ENCODE data around the gene MPIG6B. TPM values are rescaled to one million over a fixed set of nuclear protein-coding genes. Genes with fewer than 3 reads are reported as not detected.
"Not testable (repeated sequence)": the region's sequence is repeated elsewhere in the genome, so short reads cannot be mapped to it uniquely, and the experiment has no call there.

The MPIG6B gene
- total RNA-seq, 1 donor from 2014 or later = not detected

DNA sequence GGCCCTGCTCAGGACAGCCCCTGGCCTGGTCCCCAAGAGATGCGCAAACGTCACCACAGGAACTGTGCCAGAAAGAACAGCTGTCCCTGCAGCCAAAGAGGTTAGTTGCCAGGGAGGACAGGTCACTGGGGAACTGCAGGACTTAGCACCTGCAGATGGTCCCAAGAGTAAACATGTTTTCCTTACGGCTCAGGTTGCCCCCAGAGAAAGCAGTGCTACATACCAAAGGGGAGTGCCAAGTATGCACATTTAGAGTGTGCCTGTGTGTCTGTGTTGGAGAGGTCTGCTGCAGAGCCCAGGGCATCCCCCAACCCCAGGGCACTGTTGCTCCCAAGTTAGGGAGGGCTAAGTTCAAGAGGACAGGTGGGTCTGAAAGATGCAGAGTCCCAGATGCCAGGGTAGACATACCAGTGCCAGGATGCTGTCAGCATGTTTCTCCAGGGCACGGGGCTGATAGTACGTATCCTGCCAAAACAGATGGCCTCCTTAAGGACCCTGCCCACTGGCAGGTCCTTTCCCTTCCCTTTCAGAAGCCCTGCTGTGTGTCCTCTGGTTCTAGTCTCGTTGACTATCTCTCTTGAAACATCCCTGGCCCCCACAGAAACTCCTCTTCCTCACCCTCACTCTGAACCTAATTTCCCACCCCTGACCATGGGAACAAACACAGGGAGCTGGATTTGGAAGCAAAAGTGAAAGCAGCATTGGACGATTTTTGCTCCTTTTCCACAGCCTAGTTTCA lies 21.3 kb upstream of the MPIG6B start:
- peak; percentile 84 for DNase-seq

DNA sequence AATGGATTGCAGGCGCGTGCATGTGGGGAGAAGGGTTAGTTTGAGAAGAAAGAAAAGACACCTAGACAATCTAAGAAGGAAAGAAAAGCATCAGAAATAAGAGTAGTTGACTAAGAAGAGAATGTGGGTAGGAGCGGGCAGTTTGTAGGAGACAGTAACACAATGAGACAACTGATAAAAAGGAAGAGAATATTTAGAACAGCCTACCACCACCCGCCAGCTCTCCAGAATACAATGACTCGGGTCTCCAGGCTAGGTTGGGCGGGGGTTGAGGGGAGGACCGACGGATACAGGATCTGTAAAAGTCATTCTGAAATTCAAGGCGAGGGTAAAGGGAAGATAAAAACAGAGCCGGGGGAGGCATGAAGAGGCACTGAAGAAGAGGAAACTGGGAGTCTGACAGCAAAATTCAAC lies 20.8 kb upstream of the MPIG6B start:
- DNase-seq = peak; percentile 25

DNA sequence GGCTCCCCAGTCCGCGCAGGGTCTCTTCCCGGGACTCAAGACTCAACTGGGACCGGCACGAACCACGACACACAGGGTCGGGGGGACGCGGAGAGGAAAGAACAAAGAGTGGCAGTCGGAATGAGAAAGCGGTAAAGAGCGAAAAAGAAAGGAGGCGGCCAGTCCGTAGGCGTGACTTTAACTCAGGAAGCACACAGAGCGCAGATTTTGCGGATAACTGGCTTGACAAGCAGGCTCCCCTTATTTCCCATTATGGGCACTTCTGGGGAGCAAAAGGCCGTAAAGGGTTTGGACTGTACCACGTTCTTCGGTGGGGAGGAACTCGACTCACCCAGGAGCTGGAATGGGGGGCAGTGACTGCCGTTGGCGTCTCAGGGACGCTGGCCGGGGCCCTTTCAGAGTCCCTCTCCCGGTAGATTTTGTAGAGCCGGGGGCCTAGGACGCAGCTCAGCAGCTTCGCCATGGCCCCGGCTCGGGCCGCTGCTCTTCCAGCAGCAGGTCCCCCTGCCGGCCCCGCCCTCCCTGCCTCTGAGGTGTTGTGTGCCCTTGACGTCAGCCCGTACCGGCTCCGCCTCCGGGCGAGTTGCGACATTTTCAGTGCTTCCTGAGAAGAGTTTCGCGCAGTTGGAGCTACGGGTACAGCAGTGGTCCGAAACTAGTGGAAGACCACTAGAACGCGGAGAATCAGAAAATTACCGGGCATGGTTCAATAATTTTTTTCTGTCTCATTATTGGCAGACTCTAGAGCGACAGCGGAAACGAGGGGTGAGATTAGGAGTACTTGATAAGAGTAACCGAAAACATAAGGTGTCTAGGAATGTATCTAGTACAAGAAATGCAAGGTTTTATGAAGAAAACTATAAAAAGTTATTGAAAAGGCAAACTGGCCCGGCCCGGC lies 20.1 kb upstream of the MPIG6B start, which contains the start of gene ABHD16A:
TSS of gene ABHD16A (minus strand) at position 506 of the 898 bp plus-strand sequence. CDS start at position 463, 43 bp downstream.
- DNase-seq = peak; percentile 100

DNA sequence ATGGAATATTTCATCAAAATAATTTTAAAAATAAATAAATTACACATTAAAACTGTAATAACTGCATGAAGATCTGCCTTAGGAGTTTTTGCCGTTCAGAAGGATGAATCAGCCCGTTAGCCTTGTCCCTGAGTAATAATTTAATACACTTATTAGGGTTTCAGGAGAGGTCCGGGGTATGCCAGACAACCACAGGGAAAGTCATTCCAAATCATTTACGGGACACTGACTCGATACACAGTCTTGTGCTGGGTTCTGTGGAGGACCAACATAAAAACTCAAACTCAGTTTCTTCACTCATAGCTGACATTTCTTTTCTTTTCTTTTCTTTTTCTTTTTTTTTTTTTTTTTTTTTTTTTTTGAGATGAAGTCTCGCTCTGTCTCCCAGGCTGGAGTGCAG lies 17.2 kb upstream of the MPIG6B start:
- no peak for DNase-seq

DNA sequence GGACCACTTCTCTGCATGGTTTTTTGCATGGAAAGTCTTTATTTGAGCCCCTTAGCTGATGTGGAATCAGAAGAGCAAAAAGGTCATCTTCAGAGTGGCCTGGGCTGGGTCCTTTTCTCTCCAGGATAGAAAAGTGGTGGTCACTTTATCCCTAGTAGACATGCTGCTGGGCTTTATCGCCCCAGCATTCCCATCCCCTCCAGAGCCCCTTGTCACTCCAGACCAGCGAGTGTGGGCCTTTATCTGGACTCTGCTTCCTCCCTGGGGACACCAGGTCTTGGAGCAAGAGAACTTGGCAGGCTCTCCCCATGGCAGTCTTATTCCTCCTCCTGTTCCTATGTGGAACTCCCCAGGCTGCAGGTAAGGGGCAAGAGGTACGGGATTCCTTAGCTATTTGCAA lies 16.6 kb upstream of the MPIG6B start, which contains the start of gene LY6G6F:
TSS of gene LY6G6F (plus strand) at position 268 of the 400 bp plus-strand sequence. CDS start at position 309, 41 bp downstream.
- DNase-seq = no peak

DNA sequence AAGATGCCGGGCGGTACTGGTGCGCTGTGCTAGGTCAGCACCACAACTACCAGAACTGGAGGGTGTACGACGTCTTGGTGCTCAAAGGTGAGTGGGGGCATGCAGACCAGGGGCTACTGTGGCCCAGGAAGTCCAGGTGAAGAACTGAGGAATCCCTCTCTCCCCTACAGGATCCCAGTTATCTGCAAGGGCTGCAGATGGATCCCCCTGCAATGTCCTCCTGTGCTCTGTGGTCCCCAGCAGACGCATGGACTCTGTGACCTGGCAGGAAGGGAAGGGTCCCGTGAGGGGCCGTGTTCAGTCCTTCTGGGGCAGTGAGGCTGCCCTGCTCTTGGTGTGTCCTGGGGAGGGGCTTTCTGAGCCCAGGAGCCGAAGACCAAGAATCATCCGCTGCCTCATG lies 15.5 kb upstream of the MPIG6B start:
- DNase-seq = no peak

DNA sequence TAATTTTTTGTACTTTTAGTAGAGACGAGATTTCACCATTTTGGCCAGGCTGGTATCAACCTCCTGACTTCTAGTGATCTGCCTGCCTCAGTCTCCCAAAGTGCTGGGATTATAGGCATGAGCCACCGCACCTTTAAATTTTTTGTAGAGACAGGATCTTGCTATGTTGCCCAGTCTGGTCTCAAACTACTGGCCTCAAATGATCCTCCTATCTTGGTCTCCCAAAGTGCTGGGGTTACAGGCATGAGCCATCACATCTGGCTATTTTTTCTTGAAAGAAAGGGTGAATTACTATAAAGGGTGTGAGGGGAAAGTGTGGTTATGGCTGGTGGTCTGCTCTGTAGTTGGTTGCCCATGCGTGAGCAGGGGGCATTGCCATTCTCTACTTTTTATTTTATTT lies 14.9 kb upstream of the MPIG6B start:
- no peak for DNase-seq

DNA sequence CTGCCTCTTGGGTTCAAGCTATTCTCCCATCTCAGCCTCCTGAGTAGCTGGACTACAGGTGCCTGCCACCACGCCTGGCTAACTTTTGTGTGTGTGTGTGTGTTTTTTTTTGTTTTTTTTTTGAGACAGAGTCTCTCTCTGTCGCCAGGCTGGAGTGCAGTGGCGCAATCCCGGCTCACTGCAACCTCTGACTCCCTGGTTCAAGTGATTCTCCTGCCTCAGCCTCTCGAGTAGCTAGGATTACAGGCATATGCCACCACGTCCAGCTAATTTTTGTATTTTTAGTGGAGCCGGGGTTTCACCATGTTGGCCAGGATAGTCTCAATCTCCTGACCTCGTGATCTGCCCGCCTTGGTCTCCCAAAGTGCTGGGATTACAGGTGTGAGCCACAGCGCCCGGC lies 14.0 kb upstream of the MPIG6B start:
- DNase-seq = not testable (repeated sequence)

DNA sequence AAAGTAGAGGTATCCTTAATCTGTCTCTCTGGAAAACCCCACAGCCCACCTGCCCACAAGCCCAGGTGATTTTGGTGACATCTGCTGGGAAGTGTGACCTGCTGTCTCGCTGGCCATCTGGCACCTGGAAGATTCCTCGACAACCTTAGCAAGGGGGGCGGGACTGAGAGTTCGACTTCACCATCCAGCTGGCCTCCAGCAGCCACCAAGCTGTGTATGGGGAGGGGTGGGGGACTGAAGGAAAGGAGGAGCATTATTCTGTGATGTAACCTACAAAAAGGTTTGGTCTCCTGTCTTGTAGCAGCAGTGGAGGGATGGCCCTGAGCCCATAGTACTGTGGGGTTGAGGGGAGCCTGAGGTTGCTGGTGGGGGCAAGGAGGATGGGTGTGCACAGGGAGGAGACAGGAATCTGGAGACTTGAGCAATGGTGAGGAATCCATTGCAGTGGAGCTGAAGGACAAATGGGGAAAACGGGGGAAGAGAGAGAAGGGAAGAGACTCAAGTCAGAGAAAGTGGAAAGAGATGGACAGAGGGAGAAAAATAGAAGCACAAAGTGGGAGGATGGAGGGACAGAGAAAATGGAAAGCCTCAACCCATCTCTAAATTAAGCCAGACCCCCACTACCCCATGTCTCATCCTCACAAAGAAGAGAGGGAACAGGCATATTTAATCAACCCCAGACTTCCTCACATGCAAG lies 12.5 kb upstream of the MPIG6B start:
- DNase-seq = no peak

DNA sequence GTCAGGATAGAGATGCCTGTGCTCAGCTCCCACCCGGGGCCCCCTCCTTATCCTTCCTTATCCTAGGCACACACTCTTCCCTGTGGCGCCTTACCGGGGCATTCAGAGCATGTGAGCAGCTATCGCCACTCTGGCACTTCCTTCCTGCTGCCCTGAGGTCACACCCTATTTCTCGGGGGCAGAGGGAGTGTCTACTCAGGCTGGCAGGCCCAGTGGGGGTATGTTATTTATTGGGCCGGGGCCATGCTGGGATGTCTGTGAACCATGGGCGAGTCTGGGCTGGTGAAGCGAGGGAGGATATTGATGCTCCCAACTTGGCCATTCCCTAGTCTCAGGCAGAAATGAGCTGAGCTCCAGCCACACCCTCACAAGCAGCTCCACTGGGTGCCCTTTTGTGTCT lies 11.9 kb upstream of the MPIG6B start:
- no peak for DNase-seq

DNA sequence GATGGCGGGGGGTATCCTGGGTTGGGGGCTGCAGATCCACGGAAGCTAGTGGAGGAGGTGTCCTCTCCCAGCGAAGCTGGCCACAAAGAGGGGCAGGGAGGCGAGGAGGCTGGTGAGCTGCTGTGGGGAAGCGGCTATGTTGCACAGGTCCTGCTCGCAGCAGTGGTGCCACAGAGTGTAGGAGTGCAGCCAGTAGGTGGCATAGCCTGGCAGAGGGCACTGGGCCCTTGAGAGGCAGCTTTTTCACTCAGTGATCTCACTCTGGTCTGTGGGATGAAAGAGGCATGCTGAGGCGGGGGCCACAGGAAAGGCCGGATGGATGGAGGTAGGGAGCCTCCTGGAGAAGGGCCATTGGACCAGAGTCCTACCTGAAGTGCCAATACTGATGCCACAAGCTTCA lies 10.9 kb upstream of the MPIG6B start:
- DNase-seq = no peak

DNA sequence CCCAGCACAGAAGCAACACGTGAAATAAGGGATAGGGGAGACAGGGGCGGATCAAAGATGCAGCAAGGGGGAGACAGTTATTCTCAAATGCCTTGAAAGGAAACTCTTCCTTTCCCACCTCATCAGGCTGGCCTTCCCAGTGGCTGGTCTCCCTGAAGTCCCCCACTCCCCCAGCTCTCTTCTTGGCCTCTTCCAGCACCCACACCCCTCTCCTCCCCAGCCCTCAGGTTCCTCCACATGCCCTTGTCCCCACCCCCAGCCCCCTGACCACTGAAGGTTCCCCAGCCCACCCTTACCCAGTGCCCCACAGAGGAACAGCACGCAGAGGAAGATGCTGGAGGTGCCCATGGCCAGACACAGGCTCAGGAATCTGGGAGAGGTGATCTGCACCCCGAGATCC lies 9.7 kb upstream of the MPIG6B start:
- no peak for DNase-seq

DNA sequence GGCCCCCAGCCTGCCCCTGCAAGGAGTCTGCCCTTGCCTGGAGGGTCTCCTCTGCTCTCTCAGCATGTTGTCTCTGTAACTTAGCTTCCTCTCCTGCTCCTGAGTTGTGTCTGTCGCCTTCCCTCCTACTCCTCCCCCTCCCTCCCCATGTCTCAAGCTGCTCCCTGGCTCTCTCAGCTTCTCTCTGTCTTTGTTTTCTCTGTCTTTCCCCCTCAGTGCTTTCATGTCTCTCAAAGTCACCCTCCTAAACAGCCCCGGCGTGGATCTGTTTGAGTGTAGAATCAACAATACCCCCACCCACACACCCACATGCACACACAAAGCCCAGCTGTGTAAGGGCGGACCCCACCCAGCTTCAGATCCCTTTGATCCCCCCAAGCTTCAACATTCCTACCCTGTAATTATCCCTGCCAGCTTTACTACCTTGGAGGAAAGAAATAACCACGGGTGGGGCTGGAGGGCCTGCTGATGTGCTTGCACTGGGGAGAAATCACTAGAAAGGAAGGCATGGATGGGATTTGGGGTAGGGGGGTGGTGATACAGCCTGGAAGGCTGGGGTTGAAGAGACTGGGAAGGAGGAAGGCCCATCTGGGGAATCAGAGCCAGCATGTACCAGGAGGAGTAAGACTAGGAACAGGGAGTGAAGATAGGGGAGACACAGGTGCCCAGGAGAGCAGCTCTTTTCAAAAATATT lies 9.0 kb upstream of the MPIG6B start:
- DNase-seq = no peak

DNA sequence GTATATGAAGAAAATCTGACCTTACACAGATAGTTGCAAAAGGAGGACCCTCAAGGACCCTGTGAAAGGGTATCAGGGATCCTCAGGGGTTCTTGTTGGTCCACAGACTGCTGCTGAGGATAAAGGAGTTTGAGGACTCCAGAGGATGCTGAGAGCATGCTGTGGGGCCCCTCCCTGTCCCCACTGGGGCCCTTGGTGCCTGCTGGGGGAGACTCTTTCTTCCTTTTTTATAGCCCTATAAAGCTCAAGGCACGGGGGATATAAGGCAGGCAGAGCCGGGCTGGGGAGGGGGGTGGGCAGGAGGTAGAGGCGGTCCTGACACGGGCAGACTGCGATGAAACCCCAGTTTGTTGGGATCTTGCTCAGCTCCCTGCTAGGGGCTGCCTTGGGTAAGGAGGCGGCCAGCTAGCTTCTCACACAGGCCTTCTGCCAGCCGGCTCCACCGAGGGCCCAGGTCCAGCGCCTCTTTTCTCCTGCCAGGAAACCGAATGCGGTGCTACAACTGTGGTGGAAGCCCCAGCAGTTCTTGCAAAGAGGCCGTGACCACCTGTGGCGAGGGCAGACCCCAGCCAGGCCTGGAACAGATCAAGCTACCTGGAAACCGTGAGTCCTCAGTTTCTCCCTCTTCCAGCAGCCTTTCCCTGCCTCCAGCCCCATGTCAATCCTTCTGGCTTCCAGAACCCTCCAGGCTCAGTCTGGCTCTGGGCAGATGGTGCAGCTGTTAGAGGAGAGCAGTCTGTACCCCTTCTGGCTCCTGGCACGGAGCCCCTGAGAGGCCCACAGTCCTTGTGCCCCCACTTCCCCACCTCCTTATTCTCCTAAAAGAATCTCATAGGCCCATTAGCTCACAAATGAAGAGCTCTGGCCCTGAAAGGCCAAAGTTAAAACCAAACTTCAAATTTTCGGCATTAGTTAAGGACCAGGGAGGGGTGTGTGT lies 7.9 kb upstream of the MPIG6B start, which contains the start of gene LY6G6D:
TSS of gene LY6G6D (plus strand) at position 327 of the 937 bp plus-strand sequence. CDS start at position 335, 8 bp downstream.
- peak; percentile 83 for DNase-seq

DNA sequence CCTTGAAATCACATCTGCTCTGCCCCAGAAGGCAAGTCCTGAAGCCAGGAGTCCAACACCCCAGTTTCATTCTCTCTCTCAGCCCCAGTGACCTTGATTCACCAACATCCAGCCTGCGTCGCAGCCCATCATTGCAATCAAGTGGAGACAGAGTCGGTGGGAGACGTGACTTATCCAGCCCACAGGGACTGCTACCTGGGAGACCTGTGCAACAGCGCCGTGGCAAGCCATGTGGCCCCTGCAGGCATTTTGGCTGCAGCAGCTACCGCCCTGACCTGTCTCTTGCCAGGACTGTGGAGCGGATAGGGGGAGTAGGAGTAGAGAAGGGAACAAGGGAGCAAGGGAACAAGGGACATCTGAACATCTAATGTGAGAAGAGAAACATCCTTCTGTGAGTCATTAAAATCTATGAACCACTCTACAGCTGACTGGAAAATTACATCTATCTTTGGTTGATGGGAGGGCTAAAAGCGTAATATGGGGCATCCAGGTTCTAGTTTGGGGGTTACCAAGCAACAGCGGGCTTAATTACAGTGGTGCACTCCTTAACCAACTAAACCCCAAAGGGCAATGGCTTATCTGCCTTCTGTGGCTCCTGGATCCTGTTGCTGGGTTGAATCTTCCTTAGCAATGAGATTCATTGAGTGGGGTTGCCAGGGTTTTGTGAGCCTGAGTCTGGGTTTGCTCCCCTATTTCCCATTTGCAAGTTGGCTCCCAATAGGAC lies 5.5 kb upstream of the MPIG6B start:
- no peak for DNase-seq

DNA sequence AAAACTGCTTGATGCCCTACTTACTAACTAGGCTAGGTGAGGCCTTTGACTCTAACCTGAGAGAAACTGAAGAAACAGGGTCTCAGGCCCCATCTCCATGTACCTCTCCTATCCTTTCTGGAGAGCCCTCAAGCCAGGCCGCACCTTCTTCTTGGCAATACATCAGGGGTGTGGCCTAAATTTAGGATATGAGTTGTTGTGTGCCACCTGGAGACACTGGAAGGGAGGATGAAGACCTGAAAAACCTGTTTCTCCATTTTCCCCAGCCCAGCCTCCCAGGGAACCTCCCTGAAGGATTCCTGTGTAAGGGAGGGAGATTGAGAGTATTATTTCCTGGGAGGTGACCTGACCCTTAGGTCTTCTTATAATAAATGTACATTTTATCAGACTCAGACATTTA lies 4.9 kb upstream of the MPIG6B start:
- peak; percentile 61 for DNase-seq

DNA sequence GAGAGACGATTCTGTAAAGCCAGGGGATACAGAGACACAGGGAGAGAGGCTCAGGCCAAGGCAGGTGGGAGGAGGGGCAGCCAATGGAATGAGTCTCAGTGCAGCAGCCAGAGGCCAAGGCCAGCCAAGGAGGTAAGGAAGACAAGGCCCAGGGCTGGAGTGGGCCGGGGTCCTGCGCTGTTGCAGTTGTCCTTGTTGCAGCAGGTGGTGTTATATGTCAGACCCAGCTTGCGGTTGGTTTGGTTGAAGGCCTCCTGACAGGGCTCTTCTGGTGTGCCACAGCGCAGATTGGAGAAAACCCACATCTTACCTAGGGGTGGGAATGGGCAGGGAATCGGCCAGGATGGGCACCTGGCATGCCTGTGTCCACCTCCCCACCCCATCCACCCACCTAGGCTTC lies 4.2 kb upstream of the MPIG6B start:
- no peak for DNase-seq

DNA sequence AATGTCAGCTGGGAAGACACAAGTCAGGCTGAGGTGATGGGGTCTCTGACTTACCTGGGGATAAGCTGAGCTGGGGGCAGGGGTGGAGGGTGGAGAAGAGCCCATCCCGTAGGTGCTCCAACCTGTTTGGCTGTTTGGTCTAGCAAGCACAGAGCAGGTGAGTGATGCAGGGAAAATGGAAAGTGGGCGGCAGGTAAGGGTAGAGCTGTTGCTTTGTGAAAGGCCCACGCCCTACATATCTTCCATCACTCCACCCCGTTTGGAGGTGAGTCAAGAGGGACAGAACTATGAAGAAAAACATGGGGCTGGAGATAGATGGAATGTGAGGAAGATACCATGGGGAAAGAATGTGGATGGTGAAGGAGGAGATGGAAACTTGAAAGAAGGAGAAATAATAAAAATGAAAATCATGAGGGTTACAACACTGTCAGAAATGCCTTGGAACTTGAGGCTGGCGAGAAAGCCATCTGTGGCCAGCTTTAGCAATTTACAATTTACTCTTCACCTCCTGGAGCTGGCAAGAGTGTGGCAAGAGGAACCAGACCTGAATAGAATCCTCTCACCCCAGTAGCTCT lies 2.9 kb upstream of the MPIG6B start:
- no peak for DNase-seq

DNA sequence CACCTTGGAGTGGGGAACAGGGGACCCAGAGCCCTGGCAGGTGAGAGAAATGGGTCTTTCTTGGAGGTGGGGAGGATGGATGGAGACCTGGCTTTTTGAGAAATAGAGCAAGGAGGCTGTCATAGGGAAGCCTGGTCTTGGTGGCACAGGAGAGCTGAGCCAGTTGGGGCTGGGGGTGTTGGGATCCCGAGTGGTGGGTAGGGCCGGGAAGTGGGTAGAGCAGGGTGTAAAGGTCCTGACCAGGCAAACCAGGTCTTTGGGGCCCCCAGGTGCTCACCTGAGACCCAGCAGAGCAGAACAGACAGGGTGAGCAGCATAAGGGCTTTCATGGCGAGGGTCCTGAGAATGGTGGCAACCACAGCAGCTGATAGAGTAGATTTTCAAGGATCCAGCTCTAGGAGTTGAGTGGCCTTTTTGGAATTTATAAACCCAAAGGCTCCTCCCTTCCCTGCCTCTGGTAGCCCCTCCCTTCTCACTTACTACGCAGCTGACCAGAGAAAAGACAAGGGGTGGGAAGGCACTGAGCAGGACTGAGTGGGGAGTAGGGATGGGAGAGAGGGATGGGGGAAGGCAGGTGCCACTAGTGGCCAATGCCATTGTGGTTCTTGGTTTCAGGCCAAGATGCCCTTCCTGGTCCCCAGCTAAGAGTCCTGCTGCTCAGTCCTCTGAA lies 1.7 kb upstream of the MPIG6B start, which contains the start of gene LY6G6C:
TSS of gene LY6G6C (minus strand) at position 396 of the 670 bp plus-strand sequence. CDS start at position 329, 67 bp downstream.
- DNase-seq = no peak

Measured in tongue (tissue), 2 donors.